NT2/D1 (cell line): ENCODE data around the gene MATK.
"Not testable (repeated sequence)": the region's sequence is repeated elsewhere in the genome, so short reads cannot be mapped to it uniquely, and the experiment has no call there.

Source experiments
- DNase-seq: peaks from one replicate; pipeline ENCODE4 v3.0.0-alpha.2; 2011; ENCODE audit warnings: low read depth, low spot score
- H3K27me3 ChIP-seq: 2 replicates; pipeline ENCODE4 v1.6.0; 2011; ENCODE audit warnings: mild to moderate bottlenecking; ENCODE audit not compliant: insufficient read length, insufficient read depth
- H3K36me3 ChIP-seq: 2 replicates; pipeline ENCODE4 v1.6.1; 2011; ENCODE audit warnings: mild to moderate bottlenecking, low read length, mixed read lengths; ENCODE audit not compliant: insufficient read depth, insufficient read length
- H3K4me1 ChIP-seq: 2 replicates; pipeline ENCODE4 v1.5.1; 2011; ENCODE audit not compliant: insufficient read depth, insufficient read length
- H3K4me3 ChIP-seq: 2 replicates; pipeline ENCODE4 v1.5.1; 2011; ENCODE audit warnings: low read depth; ENCODE audit not compliant: insufficient read length
- H3K9ac ChIP-seq: 2 replicates; pipeline ENCODE4 v1.6.0; 2011; ENCODE audit warnings: low read depth; ENCODE audit not compliant: insufficient read length
- H3K9me3 ChIP-seq: 2 replicates; pipeline ENCODE4 v1.5.1; 2011; ENCODE audit warnings: mild to moderate bottlenecking, low read length; ENCODE audit not compliant: insufficient read depth
- SUZ12 ChIP-seq: IDR thresholded peaks from 2 replicates; pipeline ENCODE4 v1.6.1; 2011; ENCODE audit not compliant: insufficient read length, insufficient read depth; ENCODE audit errors: extremely low read depth
- YY1 ChIP-seq: IDR thresholded peaks from 2 replicates; pipeline ENCODE4 v1.6.1; 2011; ENCODE audit not compliant: insufficient read length, insufficient read depth
- ZNF274 ChIP-seq: IDR thresholded peaks from 2 replicates; pipeline ENCODE4 v1.6.1; 2011; ENCODE audit warnings: mild to moderate bottlenecking, low read depth, low read length

The MATK gene

DNA sequence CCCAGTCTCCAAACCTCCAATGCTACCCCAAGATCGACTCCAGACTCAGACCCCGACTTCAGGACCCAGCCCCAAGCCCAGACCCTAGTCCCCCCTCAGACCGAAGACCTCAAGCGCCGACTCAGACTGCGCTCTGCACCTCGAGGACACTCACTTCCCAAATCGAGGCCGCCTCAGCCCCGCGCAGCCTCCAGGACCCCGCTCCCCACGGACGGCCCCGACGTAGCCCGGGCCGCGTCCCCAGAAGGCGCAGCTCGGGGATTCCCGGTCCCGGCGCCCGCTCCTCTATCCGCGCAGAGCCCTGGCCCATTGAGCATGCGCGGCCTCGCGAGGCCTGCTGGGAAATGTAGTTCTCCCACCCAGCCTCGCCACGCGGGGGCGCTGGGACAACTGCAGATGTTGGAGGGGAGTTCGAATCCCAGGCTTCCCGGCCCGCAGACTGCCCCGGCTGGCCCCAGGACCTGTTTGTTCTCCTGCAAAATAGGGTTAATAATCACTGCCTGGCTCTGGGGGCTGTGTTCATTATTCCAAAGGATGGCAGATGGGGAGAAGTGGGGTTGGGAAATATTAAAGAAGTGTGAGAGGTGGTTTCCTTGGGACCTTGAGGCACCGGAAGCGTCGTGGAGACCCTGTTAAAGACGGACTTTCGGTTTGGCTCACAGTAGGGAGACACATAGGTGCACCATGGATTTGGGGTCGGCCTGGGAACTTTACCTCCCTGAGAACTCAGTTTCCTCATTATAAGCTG lies 24.6 kb downstream of the MATK start, which contains the start of gene APBA3:
Gene APBA3, minus strand, starts transcription at position 311 of the 748 bp plus-strand sequence. CDS start 1,428 bp downstream, outside the sequence.
- Histone ChIP-seq H3K4me3 (peak within 1 kb of the TSS; percentile 96), H3K27me3 (no peaks in the 10 kb centered on the region), H3K4me1 (peaks cover 4% of the 10 kb centered on the region), H3K9ac (peak within 1 kb of the TSS; percentile 99), H3K9me3 (no peaks in the 10 kb centered on the region), H3K36me3 (peaks cover 41% of the 10 kb centered on the region)
- peak; percentile 88 for DNase-seq
- TF ChIP-seq SUZ12: no peak
- no peak for TF ChIP-seq ZNF274
- no peak for TF ChIP-seq YY1

DNA sequence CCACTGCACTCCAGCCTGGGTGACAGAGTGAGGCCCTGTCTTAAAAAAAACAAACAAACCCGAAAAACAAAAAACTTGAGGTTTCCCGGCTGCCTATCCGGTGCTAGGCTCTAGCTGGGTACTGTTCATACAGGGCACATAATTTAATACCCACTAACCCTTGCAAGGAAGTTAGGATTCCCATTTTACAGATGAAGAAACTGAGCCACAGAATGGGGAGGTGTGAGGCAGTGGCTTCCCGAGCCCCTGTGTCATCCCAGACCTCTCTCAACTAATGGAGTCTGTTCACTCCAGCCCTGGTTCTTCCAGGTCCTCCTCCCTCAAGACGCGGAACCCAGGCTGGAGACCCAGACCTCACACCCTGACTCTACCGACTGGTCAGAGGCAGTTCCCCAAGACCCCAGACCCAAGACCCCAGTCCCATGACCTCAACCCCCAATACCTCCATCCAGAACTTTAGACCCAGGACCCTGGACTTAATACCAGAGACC lies 25.3 kb downstream of the MATK start:
- no peaks in the 10 kb centered on the region for H3K27me3 ChIP-seq
- H3K9me3 ChIP-seq: no peaks in the 10 kb centered on the region
- peaks cover 38% of the 10 kb centered on the region for H3K36me3 ChIP-seq
- peak overlapping the region; percentile 96 for H3K4me3 ChIP-seq
- H3K4me1 ChIP-seq: peaks cover 4% of the 10 kb centered on the region
- H3K9ac ChIP-seq: peak overlapping the region; percentile 97
- TF ChIP-seq YY1: no peak
- no peak for TF ChIP-seq ZNF274
- TF ChIP-seq SUZ12: no peak
- no peak for DNase-seq

- no peak for DNase-seq
- H3K4me3 ChIP-seq: no peak overlapping the region
Observed at GRCh38 chr19:3759482-3760254, 26.5 kb downstream of the MATK start.

DNA sequence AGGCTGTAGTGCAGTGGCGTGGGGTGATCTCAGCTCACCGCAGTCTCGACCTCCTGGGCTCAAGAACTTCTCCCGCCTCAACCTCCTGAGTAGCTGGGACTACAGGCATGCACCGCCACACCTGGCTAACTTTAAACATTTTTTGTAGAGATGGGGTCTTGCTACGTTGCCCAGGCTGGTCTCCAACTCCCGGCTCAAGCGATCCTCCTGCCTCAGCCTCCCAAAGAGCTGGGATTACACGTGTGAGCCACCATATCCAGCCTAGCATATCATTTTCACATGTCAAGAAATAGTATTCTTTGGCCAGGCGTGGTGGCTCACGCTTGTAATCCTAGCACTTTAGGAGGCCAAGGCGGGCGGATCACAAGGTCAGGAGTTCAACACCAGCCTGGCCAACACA lies 27.9 kb downstream of the MATK start:
- not testable (repeated sequence) for H3K27me3 ChIP-seq, H3K4me1 ChIP-seq, H3K4me3 ChIP-seq, DNase-seq, H3K9ac ChIP-seq, H3K9me3 ChIP-seq
- H3K36me3 ChIP-seq: peaks cover 44% of the 10 kb centered on the region

More at GRCh38 chr19:3759482-3760254, 26.5 kb downstream of the MATK start:
- Histone ChIP-seq H3K27me3 (no peaks in the 10 kb centered on the region), H3K36me3 (peaks cover 36% of the 10 kb centered on the region), H3K9ac (peak overlapping the region; percentile 50), H3K4me1 (peaks cover 2% of the 10 kb centered on the region), H3K9me3 (no peaks in the 10 kb centered on the region)
- no peak for TF ChIP-seq YY1
- TF ChIP-seq SUZ12: no peak
- TF ChIP-seq ZNF274: no peak

DNA sequence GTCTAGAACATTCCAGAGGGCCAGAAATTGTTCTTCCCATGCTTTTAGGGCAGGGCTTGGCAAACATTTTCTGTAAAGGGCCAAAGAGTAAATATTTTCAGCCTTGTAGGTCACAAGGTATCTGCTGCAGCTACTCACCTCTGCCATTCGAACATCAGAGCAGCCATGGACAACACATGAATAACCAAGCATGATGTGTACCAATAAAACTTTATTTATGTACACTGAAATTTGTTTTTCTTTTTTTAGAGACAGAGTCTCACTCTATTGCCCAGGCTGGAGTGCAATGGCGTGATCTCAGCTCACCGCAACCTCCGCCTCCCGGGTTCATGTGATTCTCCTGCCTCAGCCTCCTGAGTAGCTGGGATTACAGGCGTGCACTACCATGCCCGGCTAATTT lies 28.5 kb downstream of the MATK start:
- not testable (repeated sequence) for H3K4me3 ChIP-seq, H3K4me1 ChIP-seq, H3K27me3 ChIP-seq, DNase-seq, H3K9me3 ChIP-seq, H3K9ac ChIP-seq
- H3K36me3 ChIP-seq: peaks cover 48% of the 10 kb centered on the region

DNA sequence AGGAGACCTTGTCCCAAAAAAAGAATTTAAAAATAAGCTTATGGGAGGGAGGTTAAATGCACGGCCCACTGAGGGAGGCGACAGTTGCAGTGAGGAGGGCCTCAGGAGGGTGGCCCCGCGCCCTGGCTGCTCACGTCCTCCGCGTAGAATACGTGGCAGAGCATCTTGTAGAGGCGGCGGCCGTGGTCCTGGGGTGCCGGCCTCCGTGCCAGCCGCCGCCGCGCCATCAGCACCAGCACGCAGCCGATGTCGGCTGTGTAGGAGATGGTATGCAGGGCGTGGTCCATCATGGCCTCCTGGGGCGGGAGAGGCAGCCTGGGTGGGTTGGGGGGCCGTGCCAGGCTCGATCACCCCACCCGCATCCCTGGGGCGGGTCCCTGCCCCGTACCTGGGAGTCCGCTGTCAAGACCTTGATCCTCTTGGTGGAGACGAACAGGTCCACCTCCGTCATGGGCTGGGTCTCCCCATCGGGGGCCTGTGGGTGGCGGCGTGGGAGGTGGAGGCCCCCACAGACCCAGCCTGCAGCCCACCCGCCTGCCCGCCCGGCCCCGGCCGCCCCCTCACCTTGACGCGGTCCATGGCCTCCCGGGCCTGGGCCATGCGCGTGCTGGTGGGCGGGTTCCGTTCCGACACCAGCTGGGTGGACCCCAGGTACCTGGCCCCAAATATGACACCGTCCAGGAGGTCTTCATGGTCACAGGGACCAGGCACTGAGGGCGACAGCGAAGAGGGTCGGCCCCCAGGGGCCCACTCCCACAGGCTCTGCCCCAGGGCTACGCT lies 32.4 kb downstream of the MATK start:
- TF ChIP-seq ZNF274 (no peak), YY1 (no peak), SUZ12 (no peak)
- no peaks in the 10 kb centered on the region for H3K9me3 ChIP-seq
- H3K36me3 ChIP-seq: peaks cover 71% of the 10 kb centered on the region
- H3K4me1 ChIP-seq: no peaks in the 10 kb centered on the region
- no peak overlapping the region for H3K9ac ChIP-seq
- DNase-seq: no peak
- no peak overlapping the region for H3K4me3 ChIP-seq
- H3K27me3 ChIP-seq: no peaks in the 10 kb centered on the region

DNA sequence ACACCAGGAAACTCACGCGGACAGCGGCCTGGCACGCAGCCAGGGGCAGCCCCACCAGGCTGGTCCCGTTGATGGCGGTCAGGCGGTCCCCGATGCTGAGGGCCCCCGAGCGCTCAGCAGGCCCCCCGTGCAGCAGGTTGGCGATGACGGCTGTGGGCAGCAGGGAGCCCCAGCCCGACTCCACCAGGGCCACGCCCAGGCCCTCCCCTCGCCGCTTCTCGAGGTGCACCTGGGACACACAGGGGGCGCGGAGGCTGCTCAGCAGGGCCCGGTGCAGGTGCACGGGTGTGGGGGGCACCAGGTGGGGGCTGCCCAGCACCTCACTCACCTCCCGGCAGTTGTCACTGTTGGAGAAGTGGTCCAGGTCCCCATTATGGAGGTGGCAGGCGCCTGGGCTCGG lies 33.7 kb downstream of the MATK start:
- no peak for DNase-seq
- no peak overlapping the region for H3K4me3 ChIP-seq
- no peaks in the 10 kb centered on the region for H3K9me3 ChIP-seq

More for the DNA sequence above, 33.7 kb downstream of the MATK start:
- no peak for TF ChIP-seq YY1
- TF ChIP-seq ZNF274: no peak
- TF ChIP-seq SUZ12: no peak
- Histone ChIP-seq H3K9ac (no peak overlapping the region), H3K27me3 (no peaks in the 10 kb centered on the region), H3K36me3 (peaks cover 59% of the 10 kb centered on the region), H3K4me1 (no peaks in the 10 kb centered on the region)
